Panc1 (cell line): Measurements from ENCODE around the gene CCR1. TPM values are rescaled to one million over a fixed set of nuclear protein-coding genes. Genes with fewer than 3 reads are reported as not detected.

Experiments used
- ATAC-seq: fragments of 200-7000 bp; cut with Tn5 transposase; 2 replicates; pipeline ENCODE4 v1.9.1; 2020; ENCODE audit warnings: mild to moderate bottlenecking, moderate library complexity
- BruUV-seq: library from RNA; stranded (reverse); fragments of 400-500 nt; replicated peaks from 2 replicates; lab custom pipeline; 2021; lab: Mats Ljungman, UMichigan
- CTCF ChIA-PET: fragments of 300-600 bp; sonication (Branson Sonifier 250); formaldehyde crosslinking; loops from one replicate; lab custom pipeline; 2022; ENCODE audit warnings: antibody characterized with exemption; lab: Charles Lee
- POLR2A ChIA-PET: fragments of 300-600 bp; sonication (Branson Sonifier 250); formaldehyde crosslinking; loops from one replicate; lab custom pipeline; 2022; ENCODE audit warnings: antibody characterized with exemption; lab: Charles Lee
- DNase-seq: peaks from one replicate; pipeline ENCODE4 v3.0.0-alpha.2; 2010; ENCODE audit warnings: low read depth, low spot score
- H3K27ac ChIP-seq: 2 replicates; pipeline ENCODE4 v1.5.1; 2011; ENCODE audit warnings: mild to moderate bottlenecking, low read length, inconsistent platforms
- H3K27me3 ChIP-seq: fragments of 200-500 bp; sonication (Bioruptor generic); 2 replicates; pipeline ENCODE4 v1.6.0; 2014; ENCODE audit warnings: low read length, inconsistent platforms; ENCODE audit not compliant: control insufficient read depth, insufficient read depth
- H3K36me3 ChIP-seq: fragments of 200-500 bp; sonication (Bioruptor generic); 2 replicates; pipeline ENCODE4 v1.5.1; 2014; ENCODE audit warnings: inconsistent platforms, mild to moderate bottlenecking, low read length, moderate library complexity; ENCODE audit not compliant: control insufficient read depth, insufficient read depth
- H3K4me1 ChIP-seq: 2 replicates; pipeline ENCODE4 v1.5.1; 2011; ENCODE audit warnings: inconsistent platforms, mild to moderate bottlenecking, low read length, moderate library complexity; ENCODE audit not compliant: control insufficient read depth, insufficient read depth
- H3K4me3 ChIP-seq, 2 experiments: 2 replicates each; pipeline ENCODE4 v1.5.1; 2011 to 2012; ENCODE audit warnings: low read depth in 2 of 2, low read length in 2 of 2, mild to moderate bottlenecking in 2 of 2, inconsistent platforms in 1 of 2, moderate library complexity in 1 of 2
- H3K9me3 ChIP-seq: fragments of 200-500 bp; sonication (Bioruptor generic); 2 replicates; pipeline ENCODE4 v1.5.1; 2014; ENCODE audit warnings: low read depth, mild to moderate bottlenecking, inconsistent platforms, low read length, moderate library complexity; ENCODE audit not compliant: control insufficient read depth, insufficient read depth
- CTCF ChIP-seq: fragments of 450-650 bp; IDR thresholded peaks from 2 replicates; pipeline ENCODE4 v1.5.1; 2017; ENCODE audit warnings: mild to moderate bottlenecking
- POLR2AphosphoS5 ChIP-seq: IDR thresholded peaks from 2 replicates; pipeline ENCODE4 v1.6.1; 2012; ENCODE audit warnings: mild to moderate bottlenecking, low read depth, low read length, moderate library complexity
- SIN3A ChIP-seq: IDR thresholded peaks from 2 replicates; pipeline ENCODE4 v1.6.1; 2012; ENCODE audit warnings: low read depth, mild to moderate bottlenecking, low read length, moderate library complexity, borderline replicate concordance; ENCODE audit not compliant: insufficient read depth
- TCF7L2 ChIP-seq: IDR thresholded peaks from 2 replicates; pipeline ENCODE4 v1.6.1; 2011; ENCODE audit warnings: mild to moderate bottlenecking, low read depth, low read length, inconsistent platforms
- in situ Hi-C: cut with HindIII; loops from 2 replicates; pipeline ENCODE4 v1.10.0; 2016; ENCODE audit warnings: low sequenced_read_pairs, low pct_unique_long_range_greater_than_20kb
- intact Hi-C: fragments of 100-400 bp; cut with micrococcal nuclease; formaldehyde crosslinking; loops from one replicate; pipeline ENCODE4 v1.10.0; 2022; ENCODE audit not compliant: unreplicated experiment
- total RNA-seq: library from RNA; stranded (reverse); gene quantifications from one replicate; pipeline ENCODE4 v1.2.1, GENCODE V29; 2021; ENCODE audit not compliant: unreplicated experiment
- TF ChIP-seq, protein P1 (sequence below), 2 experiments: IDR thresholded peaks; 2 replicates each; pipeline ENCODE4 v1.6.1; 2011 to 2012; ENCODE audit warnings: low read depth in 2 of 2, control low read depth in 1 of 2, low read length in 1 of 2, mild to moderate bottlenecking in 1 of 2, moderate library complexity in 1 of 2; ENCODE audit not compliant: insufficient read depth in 1 of 2

CCR1 gene
- total RNA-seq, 1 experiment from 2014 or later, result not detected

DNA sequence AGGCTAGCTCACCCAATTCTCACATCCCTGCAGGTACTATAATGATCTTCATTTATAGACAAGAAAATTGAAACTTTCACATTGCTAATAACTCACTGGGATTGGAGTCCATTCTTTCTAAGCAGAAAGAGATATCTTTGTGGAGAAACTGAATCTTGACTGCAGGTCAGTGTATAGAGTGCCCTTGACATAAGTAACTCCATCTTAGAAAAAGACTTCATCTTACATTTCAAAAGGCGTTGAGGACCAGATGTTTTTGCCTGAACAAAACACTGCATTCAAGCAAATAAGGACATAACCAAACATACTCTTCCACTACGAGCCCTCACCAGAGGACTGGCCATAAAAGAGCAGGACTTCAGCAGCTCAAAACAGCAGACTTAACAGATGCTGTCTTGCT, 27.3 kb upstream of the CCR1 start:
- no peak for DNase-seq
- CTCF ChIA-PET, result no interaction called here
- BruUV-seq, result no TSS peak
- in situ Hi-C loops (no loop called here), intact Hi-C loops (no loop called here)
- no peaks in the 10 kb centered on the region for H3K9me3 ChIP-seq
- no peak overlapping the region for H3K27ac ChIP-seq
- H3K4me3 ChIP-seq, result no peak overlapping the region
- TF ChIP-seq, protein P1, sequence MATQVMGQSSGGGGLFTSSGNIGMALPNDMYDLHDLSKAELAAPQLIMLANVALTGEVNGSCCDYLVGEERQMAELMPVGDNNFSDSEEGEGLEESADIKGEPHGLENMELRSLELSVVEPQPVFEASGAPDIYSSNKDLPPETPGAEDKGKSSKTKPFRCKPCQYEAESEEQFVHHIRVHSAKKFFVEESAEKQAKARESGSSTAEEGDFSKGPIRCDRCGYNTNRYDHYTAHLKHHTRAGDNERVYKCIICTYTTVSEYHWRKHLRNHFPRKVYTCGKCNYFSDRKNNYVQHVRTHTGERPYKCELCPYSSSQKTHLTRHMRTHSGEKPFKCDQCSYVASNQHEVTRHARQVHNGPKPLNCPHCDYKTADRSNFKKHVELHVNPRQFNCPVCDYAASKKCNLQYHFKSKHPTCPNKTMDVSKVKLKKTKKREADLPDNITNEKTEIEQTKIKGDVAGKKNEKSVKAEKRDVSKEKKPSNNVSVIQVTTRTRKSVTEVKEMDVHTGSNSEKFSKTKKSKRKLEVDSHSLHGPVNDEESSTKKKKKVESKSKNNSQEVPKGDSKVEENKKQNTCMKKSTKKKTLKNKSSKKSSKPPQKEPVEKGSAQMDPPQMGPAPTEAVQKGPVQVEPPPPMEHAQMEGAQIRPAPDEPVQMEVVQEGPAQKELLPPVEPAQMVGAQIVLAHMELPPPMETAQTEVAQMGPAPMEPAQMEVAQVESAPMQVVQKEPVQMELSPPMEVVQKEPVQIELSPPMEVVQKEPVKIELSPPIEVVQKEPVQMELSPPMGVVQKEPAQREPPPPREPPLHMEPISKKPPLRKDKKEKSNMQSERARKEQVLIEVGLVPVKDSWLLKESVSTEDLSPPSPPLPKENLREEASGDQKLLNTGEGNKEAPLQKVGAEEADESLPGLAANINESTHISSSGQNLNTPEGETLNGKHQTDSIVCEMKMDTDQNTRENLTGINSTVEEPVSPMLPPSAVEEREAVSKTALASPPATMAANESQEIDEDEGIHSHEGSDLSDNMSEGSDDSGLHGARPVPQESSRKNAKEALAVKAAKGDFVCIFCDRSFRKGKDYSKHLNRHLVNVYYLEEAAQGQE (IDR thresholded peaks at IDR 0.05; ENCODE audit: insufficient read depth in 1 of 2, low read depth in 2 of 2, low read length in 1 of 2), result no peak
- no peak for TF ChIP-seq SIN3A
- TF ChIP-seq POLR2AphosphoS5, result no peak
- no peak for TF ChIP-seq TCF7L2
- no peak for TF ChIP-seq CTCF
- no peaks in the 10 kb centered on the region for H3K36me3 ChIP-seq
- no peaks in the 10 kb centered on the region for H3K4me1 ChIP-seq
- ATAC-seq, result no peak
- H3K27me3 ChIP-seq, result peaks cover 3% of the 10 kb centered on the region; the same call in 1 of the 2 replicates
- POLR2A ChIA-PET, result no interaction called here

GRCh38 chr3:46233194-46233593, 25.1 kb upstream of the CCR1 start:
- POLR2A ChIA-PET, result no interaction called here
- no TSS peak for BruUV-seq
- CTCF ChIA-PET, result no interaction called here
- no peaks in the 10 kb centered on the region for H3K36me3 ChIP-seq
- H3K4me3 ChIP-seq, result no peak overlapping the region
- DNase-seq (no peak), ATAC-seq (no peak)
- peaks cover 3% of the 10 kb centered on the region; the same call in 1 of the 2 replicates for H3K27me3 ChIP-seq
- TF ChIP-seq POLR2AphosphoS5, result no peak
- no peak for TF ChIP-seq CTCF
- TF ChIP-seq, protein P1 (IDR thresholded peaks at IDR 0.05; ENCODE audit: insufficient read depth in 1 of 2, low read depth in 2 of 2, low read length in 1 of 2), result no peak
- TF ChIP-seq TCF7L2, result no peak
- TF ChIP-seq SIN3A, result no peak
- in situ Hi-C loops, result no loop called here
- H3K27ac ChIP-seq, result no peak overlapping the region
- no peaks in the 10 kb centered on the region for H3K4me1 ChIP-seq
- no peaks in the 10 kb centered on the region for H3K9me3 ChIP-seq
- intact Hi-C loops, result no loop called here
